ENCODE results near the gene ESR1. TPM values are rescaled to one million over a fixed set of nuclear protein-coding genes. Genes with fewer than 3 reads are reported as not detected.

Gene ESR1
- polyA plus RNA-seq, 3 donors: 0.12 to 0.24 (median 0.23) TPM

DNA sequence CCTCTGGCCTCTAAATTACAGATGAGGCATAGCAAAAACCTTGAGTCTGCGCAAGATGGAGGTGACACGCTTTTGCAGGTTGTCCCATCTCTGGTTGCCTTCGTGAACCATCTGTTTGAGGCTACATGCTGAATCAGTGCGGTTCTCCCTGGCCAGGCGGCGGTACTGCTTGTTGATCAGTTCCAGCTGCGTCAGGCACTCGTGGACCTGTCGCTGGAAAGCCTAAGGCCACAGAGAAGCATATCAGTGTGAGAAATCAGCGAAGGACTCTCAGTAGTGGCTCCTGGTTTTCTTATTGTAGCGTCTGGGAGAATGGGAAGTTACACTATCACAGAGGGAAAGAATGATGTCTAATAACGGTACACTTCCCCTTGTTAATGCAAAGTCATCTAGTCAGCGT, 344.4 kb downstream of the ESR1 start:
- Mint-ChIP-seq H3K4me1 (peaks cover 16% of the 10 kb centered on the region), H3K36me3 (peaks cover 62 to 77% of the 10 kb centered on the region in 2 donors), H3K27me3 (ENCODE audit: low read depth in 3 of 3) (peaks cover 0 to 4% (median 0%) of the 10 kb centered on the region in 3 donors), H3K4me3 (peak overlapping the region; percentile 71 to 87), H3K27ac (peak overlapping the region in 4 of 7 donors; percentile 33 to 87 (median 61)), H3K9me3 (no peaks in the 10 kb centered on the region)
- TF ChIP-seq, protein P1, sequence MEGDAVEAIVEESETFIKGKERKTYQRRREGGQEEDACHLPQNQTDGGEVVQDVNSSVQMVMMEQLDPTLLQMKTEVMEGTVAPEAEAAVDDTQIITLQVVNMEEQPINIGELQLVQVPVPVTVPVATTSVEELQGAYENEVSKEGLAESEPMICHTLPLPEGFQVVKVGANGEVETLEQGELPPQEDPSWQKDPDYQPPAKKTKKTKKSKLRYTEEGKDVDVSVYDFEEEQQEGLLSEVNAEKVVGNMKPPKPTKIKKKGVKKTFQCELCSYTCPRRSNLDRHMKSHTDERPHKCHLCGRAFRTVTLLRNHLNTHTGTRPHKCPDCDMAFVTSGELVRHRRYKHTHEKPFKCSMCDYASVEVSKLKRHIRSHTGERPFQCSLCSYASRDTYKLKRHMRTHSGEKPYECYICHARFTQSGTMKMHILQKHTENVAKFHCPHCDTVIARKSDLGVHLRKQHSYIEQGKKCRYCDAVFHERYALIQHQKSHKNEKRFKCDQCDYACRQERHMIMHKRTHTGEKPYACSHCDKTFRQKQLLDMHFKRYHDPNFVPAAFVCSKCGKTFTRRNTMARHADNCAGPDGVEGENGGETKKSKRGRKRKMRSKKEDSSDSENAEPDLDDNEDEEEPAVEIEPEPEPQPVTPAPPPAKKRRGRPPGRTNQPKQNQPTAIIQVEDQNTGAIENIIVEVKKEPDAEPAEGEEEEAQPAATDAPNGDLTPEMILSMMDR (IDR thresholded peaks at IDR 0.05): no peak
- peak; percentile 8 to 13 (median 8) for DNase-seq
- intact Hi-C loops (cut with micrococcal nuclease): no loop called here
- Histone ChIP-seq H3K36me3 (replicated peaks in 1 of 2; ENCODE audit: control insufficient read depth in 1 of 2, insufficient read depth in 2 of 2, low read length in 2 of 2) (peaks cover 49 to 80% of the 10 kb centered on the region in 2 donors), H3K9me3 (replicated peaks in 1 of 2; ENCODE audit: control insufficient read depth in 1 of 2, insufficient read depth in 1 of 2, low read length in 2 of 2) (no peaks in the 10 kb centered on the region), H4K20me1 (ENCODE audit: insufficient read depth, low read length) (no peaks in the 10 kb centered on the region), H3K27me3 (ENCODE audit: control insufficient read depth in 2 of 2, insufficient read depth in 2 of 2, low read length in 2 of 2) (no peaks in the 10 kb centered on the region), H3K4me2 (replicated peaks; ENCODE audit: extremely low read depth, low read length, poor library complexity, severe bottlenecking) (peak overlapping the region; percentile 70), H2AFZ (ENCODE audit: insufficient read depth, low read depth, low read length, poor library complexity, severe bottlenecking) (peak overlapping the region; percentile 31), H3K79me2 (ENCODE audit: insufficient read depth, low read length) (no peaks in the 10 kb centered on the region), H3K27ac (ENCODE audit: low read depth in 1 of 2, low read length in 2 of 2) (peak overlapping the region in 1 of 2 donors; percentile 33), H3K4me3 (replicated peaks in 1 of 3; ENCODE audit: low read depth in 2 of 3, low read length in 3 of 3) (peak overlapping the region in 1 of 3 experiments; percentile 60), H3K9ac (ENCODE audit: insufficient read depth, low read length, poor library complexity, severe bottlenecking) (no peak overlapping the region), H3K4me1 (ENCODE audit: control insufficient read depth in 1 of 2, insufficient read depth in 2 of 2, low read length in 2 of 2) (peaks cover 7 to 11% of the 10 kb centered on the region in 2 donors)
- WGBS (ENCODE audit: insufficient coverage): 10% methylated on average over 10 of the region's 13 CpGs

DNA sequence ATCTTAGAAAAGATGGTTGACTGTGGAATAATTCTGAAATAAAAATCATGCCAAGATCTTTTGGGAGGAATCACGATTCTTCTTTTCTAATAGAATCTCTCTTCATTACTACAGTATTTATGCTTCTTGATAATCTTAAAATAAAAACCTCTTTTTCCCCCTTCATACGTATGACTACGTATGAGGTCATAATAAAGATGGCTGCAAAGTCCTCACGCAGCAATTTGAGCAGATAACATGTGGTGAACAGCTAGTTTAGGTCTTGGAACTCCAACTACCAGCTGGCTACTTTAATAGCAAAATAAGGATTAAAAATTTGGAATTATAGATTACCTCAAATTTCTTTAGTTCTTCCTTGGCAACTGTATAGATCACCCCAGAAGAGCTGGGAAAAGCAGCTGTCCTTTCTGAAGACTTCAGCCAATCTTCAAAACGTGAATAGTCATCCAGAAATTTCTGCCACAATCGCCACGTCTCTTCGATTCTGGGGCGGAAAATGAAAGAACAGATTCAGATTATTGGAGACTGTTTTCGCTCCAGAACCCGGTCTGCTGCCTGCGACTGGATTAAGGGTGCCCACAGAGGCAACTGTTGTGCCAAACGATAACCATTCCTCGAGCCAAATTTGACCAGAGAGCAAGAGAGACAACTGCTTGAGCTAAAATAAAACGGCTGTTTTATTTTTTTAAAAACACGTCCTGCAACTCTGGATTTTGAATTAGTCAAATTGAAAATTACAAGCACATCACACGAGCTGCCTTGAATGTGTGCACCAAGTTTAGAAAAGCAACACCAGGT, 347.3 kb downstream of the ESR1 start:
- Mint-ChIP-seq H3K4me1 (peaks cover 16% of the 10 kb centered on the region), H3K36me3 (peaks cover 45 to 56% of the 10 kb centered on the region in 2 donors), H3K27ac (peak overlapping the region in 1 of 7 donors; percentile 52), H3K4me3 (no peak overlapping the region), H3K9me3 (no peaks in the 10 kb centered on the region), H3K27me3 (ENCODE audit: low read depth in 3 of 3) (peaks cover 0 to 4% (median 0%) of the 10 kb centered on the region in 3 donors)
- Histone ChIP-seq H3K9ac (ENCODE audit: insufficient read depth, low read length, poor library complexity, severe bottlenecking) (no peak overlapping the region), H3K36me3 (replicated peaks in 1 of 2; ENCODE audit: control insufficient read depth in 1 of 2, insufficient read depth in 2 of 2, low read length in 2 of 2) (peaks cover 25 to 59% of the 10 kb centered on the region in 2 donors), H3K4me1 (ENCODE audit: control insufficient read depth in 1 of 2, insufficient read depth in 2 of 2, low read length in 2 of 2) (peaks cover 7 to 11% of the 10 kb centered on the region in 2 donors), H3K9me3 (replicated peaks in 1 of 2; ENCODE audit: control insufficient read depth in 1 of 2, insufficient read depth in 1 of 2, low read length in 2 of 2) (no peaks in the 10 kb centered on the region), H3K4me3 (replicated peaks in 1 of 3; ENCODE audit: low read depth in 2 of 3, low read length in 3 of 3) (no peak overlapping the region), H2AFZ (ENCODE audit: insufficient read depth, low read depth, low read length, poor library complexity, severe bottlenecking) (no peak overlapping the region), H3K27ac (ENCODE audit: low read depth in 1 of 2, low read length in 2 of 2) (no peak overlapping the region), H3K79me2 (ENCODE audit: insufficient read depth, low read length) (no peaks in the 10 kb centered on the region), H4K20me1 (ENCODE audit: insufficient read depth, low read length) (no peaks in the 10 kb centered on the region), H3K4me2 (replicated peaks; ENCODE audit: extremely low read depth, low read length, poor library complexity, severe bottlenecking) (no peak overlapping the region), H3K27me3 (ENCODE audit: control insufficient read depth in 2 of 2, insufficient read depth in 2 of 2, low read length in 2 of 2) (no peaks in the 10 kb centered on the region)
- WGBS (ENCODE audit: insufficient coverage): 96% methylated on average over 13 of the region's 17 CpGs
- intact Hi-C loops (cut with micrococcal nuclease): no loop called here
- TF ChIP-seq, protein P1 (IDR thresholded peaks at IDR 0.05): no peak
- no peak for DNase-seq

Data from CD14-positive monocyte (primary cell).